Gastroesophageal sphincter (tissue), 3 donors: ENCODE measurements around the gene SFI1.

Source experiments
- CTCF ChIP-seq, 4 experiments: fragments of 200-600 bp in 2 of 4; fragments of 450-650 bp in 2 of 4; sonication (generic) in 1 of 4; IDR thresholded peaks; one replicate each; pipeline ENCODE4 v1.5.1; 2017 to 2019; ENCODE audit warnings: antibody characterized with exemption in 4 of 4, mild to moderate bottlenecking in 2 of 4, moderate library complexity in 2 of 4
- POLR2A ChIP-seq, 2 donors: fragments of 450-650 bp; IDR thresholded peaks; one replicate each; pipeline ENCODE4 v1.6.1; 2017; ENCODE audit warnings: antibody characterized with exemption in 2 of 2, mild to moderate bottlenecking in 2 of 2, moderate library complexity in 1 of 2

GRCh38 chr22:31622980-31623379 lies 126.6 kb downstream of the SFI1 start:
- TF ChIP-seq CTCF (IDR thresholded peaks at IDR 0.05) (no peak), POLR2A (IDR thresholded peaks at IDR 0.05) (no peak)
